IPS-15b (cell line): ENCODE results near the gene ZNF518B.

Experiments
- H3K27me3 ChIP-seq: one replicate; pipeline ENCODE4 v1.6.1; 2013; ENCODE audit warnings: low read length; ENCODE audit not compliant: control insufficient read depth, insufficient read depth
- H3K36me3 ChIP-seq: one replicate; pipeline ENCODE4 v1.6.1; 2013; ENCODE audit warnings: low read length; ENCODE audit not compliant: control insufficient read depth, insufficient read depth
- H3K4me1 ChIP-seq: one replicate; pipeline ENCODE4 v1.6.1; 2013; ENCODE audit warnings: mild to moderate bottlenecking, low read length; ENCODE audit not compliant: control insufficient read depth, insufficient read depth
- H3K4me3 ChIP-seq: one replicate; pipeline ENCODE4 v1.5.1; 2013; ENCODE audit warnings: low read depth, low read length
- H3K9ac ChIP-seq: one replicate; pipeline ENCODE4 v1.6.1; 2013; ENCODE audit warnings: low read depth, mild to moderate bottlenecking, low read length
- H3K9me3 ChIP-seq: one replicate; pipeline ENCODE4 v1.6.1; 2013; ENCODE audit warnings: mild to moderate bottlenecking, low read length; ENCODE audit not compliant: control insufficient read depth, insufficient read depth

The ZNF518B gene

DNA sequence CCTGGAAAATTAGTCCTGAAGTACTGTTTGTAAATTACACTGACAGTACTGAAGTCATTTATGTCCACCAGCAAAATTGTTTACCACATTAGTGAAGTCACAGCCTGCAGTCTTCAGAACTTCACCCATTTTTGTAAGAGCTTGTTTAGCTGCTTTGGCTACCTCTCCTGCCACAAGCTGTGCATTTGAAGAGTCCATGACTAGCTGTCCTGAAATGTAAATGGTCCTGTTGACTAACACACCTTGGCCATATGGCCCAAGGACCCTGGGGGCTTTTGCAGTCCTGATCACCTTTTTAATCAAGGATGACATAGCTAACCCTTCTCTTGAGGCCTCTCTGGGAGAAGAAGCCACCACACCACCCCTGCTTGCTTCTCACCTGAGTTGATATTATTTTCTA, 21.4 kb upstream of the ZNF518B start:
- H3K9ac ChIP-seq, result no peak overlapping the region
- H3K9me3 ChIP-seq, result no peaks in the 10 kb centered on the region
- no peaks in the 10 kb centered on the region for H3K36me3 ChIP-seq
- no peak overlapping the region for H3K4me3 ChIP-seq
- H3K27me3 ChIP-seq, result no peaks in the 10 kb centered on the region
- H3K4me1 ChIP-seq, result no peaks in the 10 kb centered on the region

DNA sequence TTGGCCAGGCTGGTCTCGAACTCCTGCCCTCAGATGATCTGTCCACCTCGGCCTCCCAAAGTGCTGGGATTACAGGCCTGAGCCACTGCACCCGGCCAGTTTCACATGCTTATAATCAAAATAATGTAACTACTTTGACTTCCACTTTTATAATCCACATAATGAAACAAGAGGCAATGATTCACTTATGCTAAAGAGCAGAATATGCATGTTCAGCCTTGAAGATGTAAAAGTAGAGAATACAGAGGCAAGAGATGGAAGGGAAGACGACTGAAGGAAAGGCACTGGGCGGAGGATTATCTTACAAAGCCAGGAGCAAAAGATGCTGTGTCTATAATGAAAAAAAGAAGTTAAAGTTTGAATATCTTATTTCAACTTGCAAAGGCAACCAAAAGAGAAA, 13.3 kb upstream of the ZNF518B start:
- Histone ChIP-seq H3K9ac (no peak overlapping the region), H3K4me1 (no peaks in the 10 kb centered on the region), H3K36me3 (no peaks in the 10 kb centered on the region), H3K4me3 (no peak overlapping the region), H3K27me3 (peaks cover under 1% of the 10 kb centered on the region), H3K9me3 (no peaks in the 10 kb centered on the region)

DNA sequence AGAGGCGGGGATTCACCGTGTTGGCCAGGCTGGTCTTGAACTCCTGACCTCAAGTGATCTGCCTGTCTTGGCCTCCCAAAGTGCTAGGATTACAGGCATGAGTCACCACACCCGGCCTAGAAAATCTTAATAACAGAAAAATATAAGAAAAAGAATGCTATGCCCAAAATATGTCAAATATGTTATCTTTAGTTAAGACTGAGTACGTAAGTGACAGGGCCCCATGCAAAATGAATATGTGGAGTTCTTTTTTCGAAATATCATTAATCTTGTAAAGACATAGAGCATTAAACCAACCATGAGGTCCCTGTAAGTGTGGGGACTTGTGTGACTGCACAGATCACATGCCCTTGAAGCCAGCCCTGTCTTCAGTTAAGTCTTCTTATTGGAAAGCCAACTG, 8.9 kb upstream of the ZNF518B start:
- no peak overlapping the region for H3K4me3 ChIP-seq
- H3K9me3 ChIP-seq, result no peaks in the 10 kb centered on the region
- no peaks in the 10 kb centered on the region for H3K4me1 ChIP-seq
- peaks cover 36% of the 10 kb centered on the region for H3K27me3 ChIP-seq
- no peaks in the 10 kb centered on the region for H3K36me3 ChIP-seq
- H3K9ac ChIP-seq, result no peak overlapping the region

DNA sequence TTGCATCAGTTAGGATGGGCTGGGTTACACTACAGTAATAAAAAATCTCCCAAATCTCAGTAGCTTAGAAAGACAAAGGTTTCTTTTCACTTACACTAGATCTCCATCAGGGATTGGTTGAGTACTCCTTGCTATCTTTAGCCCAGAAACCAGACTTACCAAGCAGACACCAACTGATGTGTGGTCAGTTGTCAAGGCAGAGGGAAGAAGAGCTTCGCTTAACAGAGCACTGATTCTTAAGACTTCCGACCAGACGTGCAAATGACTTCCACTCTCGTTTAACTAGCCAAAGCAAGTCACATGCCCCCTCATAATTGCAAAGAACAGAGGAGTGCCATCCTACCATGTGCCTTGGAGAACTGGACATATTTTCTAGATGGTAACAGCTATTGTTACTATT, 5.7 kb upstream of the ZNF518B start:
- no peak overlapping the region for H3K9ac ChIP-seq
- H3K9me3 ChIP-seq, result no peaks in the 10 kb centered on the region
- H3K4me3 ChIP-seq, result no peak overlapping the region
- H3K36me3 ChIP-seq, result no peaks in the 10 kb centered on the region
- H3K27me3 ChIP-seq, result peaks cover 68% of the 10 kb centered on the region
- peaks cover under 1% of the 10 kb centered on the region for H3K4me1 ChIP-seq

DNA sequence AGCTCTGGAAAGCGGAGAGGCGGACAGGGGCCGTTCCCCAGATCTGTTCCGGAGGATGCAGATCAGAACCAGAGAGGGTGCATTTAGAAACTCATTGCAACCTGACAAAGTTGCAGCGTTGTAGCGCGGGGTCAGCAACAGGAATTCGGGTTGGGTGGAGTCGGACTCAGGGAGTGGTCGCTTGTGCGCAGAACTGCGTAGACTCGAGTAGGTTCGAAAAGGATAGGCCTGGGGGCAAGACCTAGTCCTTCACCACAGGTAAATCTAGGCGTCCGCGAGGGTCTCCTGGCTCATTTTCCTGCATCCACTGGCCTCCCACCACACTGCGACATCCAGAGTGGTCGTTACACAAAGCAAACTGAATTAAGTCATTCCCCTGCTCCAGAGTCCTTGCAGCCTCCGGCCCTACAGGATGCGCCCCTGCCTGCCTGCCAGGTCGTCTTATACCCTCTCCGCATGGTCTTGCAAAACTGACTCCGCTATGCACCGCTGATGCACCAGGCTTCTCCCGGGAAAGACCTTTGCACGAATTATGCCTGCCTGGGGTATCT, 4.7 kb upstream of the ZNF518B start:
- peak overlapping the region; percentile 82 for H3K4me3 ChIP-seq
- H3K36me3 ChIP-seq, result no peaks in the 10 kb centered on the region
- no peaks in the 10 kb centered on the region for H3K9me3 ChIP-seq
- H3K4me1 ChIP-seq, result peaks cover 2% of the 10 kb centered on the region
- peak overlapping the region; percentile 12 for H3K9ac ChIP-seq
- peaks cover 74% of the 10 kb centered on the region for H3K27me3 ChIP-seq

DNA sequence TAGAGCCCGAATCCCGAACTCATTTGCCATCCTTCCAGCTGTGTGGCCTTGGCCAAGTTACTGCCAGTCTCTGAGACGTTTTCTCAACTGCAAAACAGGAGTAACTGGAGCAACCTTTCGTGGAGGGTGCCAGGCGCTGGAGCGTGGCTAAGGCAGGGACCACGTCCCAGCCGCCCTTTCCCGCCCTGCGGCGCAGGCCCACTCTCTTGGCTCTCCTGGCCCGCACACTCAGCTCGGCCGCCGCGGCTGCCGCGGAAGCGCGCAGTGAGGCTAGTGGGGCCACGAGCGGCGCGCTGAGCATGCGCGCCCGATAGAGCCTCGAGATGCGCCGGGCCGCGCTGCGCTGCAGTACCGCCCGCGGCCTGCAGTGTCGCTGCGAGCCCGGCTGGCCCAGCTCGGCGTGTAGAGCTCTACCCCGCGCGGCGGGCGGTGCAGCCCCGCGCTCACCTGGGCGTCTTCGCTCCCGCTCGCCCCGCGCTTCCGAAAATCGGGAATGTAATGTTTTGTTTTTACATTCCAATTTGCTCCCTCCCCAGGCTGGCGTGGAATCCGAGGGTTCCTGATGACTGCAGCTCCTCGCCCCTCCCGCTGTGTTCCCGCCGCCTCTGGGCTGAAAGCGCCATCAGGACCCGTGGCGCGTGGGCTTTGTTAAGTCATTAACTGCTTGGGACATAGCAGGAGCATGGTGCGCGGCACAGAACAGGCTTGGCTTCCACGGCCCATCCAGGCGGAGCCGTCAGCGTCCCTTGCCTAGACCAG, 4.0 kb upstream of the ZNF518B start:
- H3K4me1 ChIP-seq, result peaks cover 2% of the 10 kb centered on the region
- H3K27me3 ChIP-seq, result peaks cover 75% of the 10 kb centered on the region
- peak overlapping the region; percentile 12 for H3K9ac ChIP-seq

DNA sequence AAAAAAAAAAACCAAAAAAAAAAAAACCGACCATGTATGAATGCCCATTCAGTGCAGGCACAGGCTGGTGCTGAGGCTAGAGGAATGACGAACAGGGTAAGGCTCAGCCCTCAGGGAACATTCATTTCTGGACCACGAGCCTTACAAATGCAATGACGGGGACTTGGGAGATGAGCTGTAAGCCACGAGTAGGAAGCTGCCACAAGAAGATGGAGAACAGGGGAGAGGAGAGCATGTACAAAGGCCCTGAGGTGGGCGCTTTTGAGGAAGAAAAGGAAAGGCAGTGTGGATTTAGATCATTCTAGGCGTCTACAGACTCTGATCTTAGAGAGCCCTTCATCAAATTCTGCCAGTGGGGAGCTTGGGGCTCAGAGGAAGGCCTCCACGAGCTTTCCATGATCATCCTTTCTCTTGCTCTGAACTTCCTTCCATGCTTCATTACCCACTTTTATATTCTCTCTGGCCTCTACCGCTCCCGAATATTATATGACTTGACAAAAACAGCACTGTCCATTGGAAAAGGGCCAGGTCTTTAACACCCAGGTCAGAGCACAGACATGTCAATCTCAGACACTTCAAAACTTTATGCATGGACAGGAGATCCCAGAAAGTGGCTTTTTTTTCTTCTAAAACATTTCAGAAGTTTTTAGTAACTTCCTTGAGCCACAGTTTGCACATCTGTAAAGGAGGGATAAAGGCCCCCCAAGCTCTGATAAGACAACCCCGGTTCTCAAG, 3.3 kb upstream of the ZNF518B start:
- Histone ChIP-seq H3K9me3 (no peaks in the 10 kb centered on the region), H3K9ac (no peak overlapping the region), H3K4me3 (peak overlapping the region; percentile 82), H3K27me3 (peaks cover 82% of the 10 kb centered on the region), H3K36me3 (no peaks in the 10 kb centered on the region), H3K4me1 (peaks cover 2% of the 10 kb centered on the region)

More for the DNA sequence above, 4.0 kb upstream of the ZNF518B start:
- Histone ChIP-seq H3K36me3 (no peaks in the 10 kb centered on the region), H3K9me3 (no peaks in the 10 kb centered on the region), H3K4me3 (peak overlapping the region; percentile 82)

DNA sequence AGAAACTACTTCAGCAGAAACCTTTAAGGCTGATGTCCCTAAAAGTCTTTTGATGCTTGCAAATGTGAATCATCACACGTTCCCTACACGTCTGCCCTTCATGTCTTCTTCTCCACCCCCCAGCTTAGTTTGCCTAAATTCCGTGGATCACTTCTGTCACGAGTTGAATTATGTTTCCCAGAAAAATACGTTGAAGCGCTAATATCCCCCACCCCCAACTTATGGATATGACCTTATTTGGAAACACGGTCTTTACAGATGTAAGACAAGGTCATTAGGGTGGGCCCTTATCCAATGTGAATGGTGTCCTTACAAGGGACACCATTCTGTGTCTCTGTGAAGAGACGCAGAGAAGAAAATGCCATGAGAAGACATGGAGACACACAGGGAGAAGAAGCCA, 2.1 kb upstream of the ZNF518B start:
- no peaks in the 10 kb centered on the region for H3K9me3 ChIP-seq

DNA sequence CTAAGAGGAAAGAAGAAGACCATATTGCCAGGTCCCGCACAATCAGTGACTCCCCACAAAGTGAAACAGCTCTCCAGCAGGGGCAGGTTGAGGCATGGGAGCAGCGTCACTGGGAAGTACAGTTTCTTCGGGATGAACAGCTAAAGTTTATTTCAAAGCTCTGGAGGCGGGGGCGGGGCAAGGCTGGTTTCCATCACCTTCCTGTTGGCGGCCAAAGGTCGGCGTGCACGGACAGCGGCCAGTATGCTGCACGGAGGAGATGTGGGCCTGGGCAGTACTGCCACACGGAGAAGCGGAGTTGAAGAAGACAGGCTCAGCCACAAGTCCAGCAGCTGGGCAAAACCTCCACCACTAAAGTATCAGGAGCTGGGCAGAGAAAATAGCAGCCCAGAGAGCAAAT, 951 bp upstream of the ZNF518B start:
- Histone ChIP-seq H3K4me3 (no peak overlapping the region), H3K27me3 (peaks cover 85% of the 10 kb centered on the region), H3K4me1 (peaks cover 8% of the 10 kb centered on the region), H3K9ac (no peak overlapping the region), H3K36me3 (no peaks in the 10 kb centered on the region), H3K9me3 (no peaks in the 10 kb centered on the region)

More for the DNA sequence above, 2.1 kb upstream of the ZNF518B start:
- H3K36me3 ChIP-seq, result no peaks in the 10 kb centered on the region
- H3K9ac ChIP-seq, result no peak overlapping the region
- H3K4me3 ChIP-seq, result no peak overlapping the region
- H3K27me3 ChIP-seq, result peaks cover 88% of the 10 kb centered on the region
- peaks cover 8% of the 10 kb centered on the region for H3K4me1 ChIP-seq

DNA sequence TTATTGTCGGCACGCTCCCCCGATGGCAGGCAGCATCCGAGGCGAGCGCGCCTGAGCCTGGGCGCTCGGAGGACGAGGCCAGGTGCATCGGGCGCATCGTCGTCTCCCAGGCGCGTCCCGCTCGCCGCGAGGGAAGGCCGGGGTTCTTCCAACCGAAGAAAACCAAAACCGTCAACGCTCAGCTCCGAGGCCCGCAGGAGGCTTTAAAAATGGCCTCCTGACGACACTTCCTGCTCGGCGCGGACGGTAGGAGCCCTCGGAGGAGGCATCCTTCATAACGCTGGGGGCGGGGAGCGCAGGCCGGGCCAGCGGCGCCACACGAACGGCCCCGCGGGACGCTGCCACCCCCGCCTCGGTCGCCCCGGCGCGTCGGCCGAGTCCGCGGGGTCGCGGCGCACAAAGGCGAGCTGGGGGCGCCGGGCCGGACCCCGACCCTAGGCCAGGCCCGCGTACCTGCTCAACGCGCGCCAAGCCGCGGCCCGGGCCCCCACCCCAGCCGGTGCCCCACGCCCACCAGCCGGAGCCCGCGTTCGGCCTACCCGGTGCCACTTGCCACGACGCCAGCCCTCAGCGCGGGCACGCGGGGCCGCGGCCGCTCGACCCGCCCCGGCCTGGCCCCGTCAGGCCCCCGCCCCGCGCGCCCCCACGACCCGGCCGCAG, 501 bp downstream of the ZNF518B start:
- no peaks in the 10 kb centered on the region for H3K9me3 ChIP-seq
- no peak overlapping the region for H3K9ac ChIP-seq
- no peaks in the 10 kb centered on the region for H3K36me3 ChIP-seq
- peak overlapping the region; percentile 72 for H3K4me3 ChIP-seq
- peaks cover 8% of the 10 kb centered on the region for H3K4me1 ChIP-seq
- H3K27me3 ChIP-seq, result peaks cover 70% of the 10 kb centered on the region

DNA sequence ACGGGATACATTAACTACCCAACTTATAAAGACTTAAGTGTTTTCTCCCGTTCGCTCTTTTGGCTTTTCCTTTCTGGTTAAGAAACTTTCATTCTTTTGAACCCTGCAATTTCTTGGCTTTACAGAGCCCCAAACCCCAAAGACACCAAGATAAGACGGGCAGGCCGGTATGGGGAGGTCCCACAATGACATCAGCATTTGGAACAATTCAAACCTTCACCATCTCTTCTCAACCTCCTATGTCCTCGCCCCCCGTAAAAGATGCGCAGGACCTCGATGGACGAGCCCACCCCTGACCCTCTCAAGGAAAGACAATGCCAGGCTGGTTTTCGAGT, 999 bp downstream of the ZNF518B start:
- Histone ChIP-seq H3K27me3 (peaks cover 67% of the 10 kb centered on the region), H3K9me3 (no peaks in the 10 kb centered on the region), H3K9ac (no peak overlapping the region), H3K4me3 (peak overlapping the region; percentile 72), H3K36me3 (no peaks in the 10 kb centered on the region), H3K4me1 (peaks cover 8% of the 10 kb centered on the region)
